Keratinocyte (primary cell): Measurements from ENCODE around the gene TBC1D5.
"Not testable (repeated sequence)": the region's sequence is repeated elsewhere in the genome, so short reads cannot be mapped to it uniquely, and the experiment has no call there.

Source experiments
- EZH2 ChIP-seq: IDR thresholded peaks from one replicate; pipeline ENCODE4 v1.6.1; 2012; ENCODE audit warnings: inconsistent platforms, mild to moderate bottlenecking, low read length, moderate library complexity
- TF ChIP-seq, protein P1 (sequence below), 3 experiments: IDR thresholded peaks in 1 of 3; conservative IDR thresholded peaks in 1 of 3; optimal IDR thresholded peaks in 1 of 3; 2 replicates in 2 of 3; 3 replicates in 1 of 3; pipeline versions ENCODE3 to v1.5.1; 2011; ENCODE audit warnings: low read length in 3 of 3, mild to moderate bottlenecking in 3 of 3, moderate library complexity in 2 of 3, control low read depth in 1 of 3, inconsistent platforms in 1 of 3; ENCODE audit not compliant: insufficient read depth in 2 of 3; ENCODE audit errors: extremely low read depth in 1 of 3

- not testable (repeated sequence) for TF ChIP-seq EZH2
- TF ChIP-seq, protein P1, sequence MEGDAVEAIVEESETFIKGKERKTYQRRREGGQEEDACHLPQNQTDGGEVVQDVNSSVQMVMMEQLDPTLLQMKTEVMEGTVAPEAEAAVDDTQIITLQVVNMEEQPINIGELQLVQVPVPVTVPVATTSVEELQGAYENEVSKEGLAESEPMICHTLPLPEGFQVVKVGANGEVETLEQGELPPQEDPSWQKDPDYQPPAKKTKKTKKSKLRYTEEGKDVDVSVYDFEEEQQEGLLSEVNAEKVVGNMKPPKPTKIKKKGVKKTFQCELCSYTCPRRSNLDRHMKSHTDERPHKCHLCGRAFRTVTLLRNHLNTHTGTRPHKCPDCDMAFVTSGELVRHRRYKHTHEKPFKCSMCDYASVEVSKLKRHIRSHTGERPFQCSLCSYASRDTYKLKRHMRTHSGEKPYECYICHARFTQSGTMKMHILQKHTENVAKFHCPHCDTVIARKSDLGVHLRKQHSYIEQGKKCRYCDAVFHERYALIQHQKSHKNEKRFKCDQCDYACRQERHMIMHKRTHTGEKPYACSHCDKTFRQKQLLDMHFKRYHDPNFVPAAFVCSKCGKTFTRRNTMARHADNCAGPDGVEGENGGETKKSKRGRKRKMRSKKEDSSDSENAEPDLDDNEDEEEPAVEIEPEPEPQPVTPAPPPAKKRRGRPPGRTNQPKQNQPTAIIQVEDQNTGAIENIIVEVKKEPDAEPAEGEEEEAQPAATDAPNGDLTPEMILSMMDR (optimal IDR thresholded peaks at IDR 0.05 in 1 of 3, IDR thresholded peaks at IDR 0.05 in 1 of 3, conservative IDR thresholded peaks at IDR 0.05 in 1 of 3; ENCODE audit: extremely low read depth in 1 of 3, insufficient read depth in 2 of 3, low read length in 3 of 3): not testable (repeated sequence)
These were observed 106.8 kb downstream of the TBC1D5 start for GRCh38 chr3:17635675-17636074.
